HepG2 (cell line): ENCODE data around the gene EFCAB8. TPM values are rescaled to one million over a fixed set of nuclear protein-coding genes. Genes with fewer than 3 reads are reported as not detected.

Source experiments
- BCL6 ChIP-seq: IDR thresholded peaks from 2 replicates; pipeline ENCODE4 v1.6.1; 2016; ENCODE audit warnings: missing genetic modification reagents, missing compliant biosample characterization
- CBX2 ChIP-seq, 2 experiments: fragments of 200-600 bp in 1 of 2; sonication (generic); formaldehyde crosslinking in 1 of 2; IDR thresholded peaks; 2 replicates each; pipeline versions ENCODE4 v1.7.0 to v1.8.1; 2018 to 2022; ENCODE audit warnings: low read depth in 2 of 2, low read length in 1 of 2, mild to moderate bottlenecking in 1 of 2, missing genetic modification reagents in 1 of 2
- CSRNP1 ChIP-seq: sonication (generic); formaldehyde crosslinking; IDR thresholded peaks from 2 replicates; pipeline ENCODE4 v1.8.1; 2023; ENCODE audit warnings: mild to moderate bottlenecking, missing genetic modification reagents
- EHMT2 ChIP-seq: fragments of 200-600 bp; sonication (generic); IDR thresholded peaks from 2 replicates; pipeline ENCODE4 v1.7.0; 2017; ENCODE audit warnings: antibody characterized with exemption, low read depth, low read length, borderline replicate concordance
- GATAD1 ChIP-seq: IDR thresholded peaks from 2 replicates; pipeline ENCODE4 v1.6.1; 2016; ENCODE audit warnings: missing genetic modification reagents, missing compliant biosample characterization
- HOXD1 ChIP-seq: sonication (generic); formaldehyde crosslinking; IDR thresholded peaks from 2 replicates; pipeline ENCODE4 v1.5.0; 2020; ENCODE audit warnings: missing genetic modification reagents
- JUND ChIP-seq: sonication (generic); formaldehyde crosslinking; IDR thresholded peaks from 2 replicates; pipeline ENCODE4 v1.8.0; 2022; ENCODE audit warnings: mild to moderate bottlenecking, missing genetic modification reagents
- KLF12 ChIP-seq: sonication (generic); formaldehyde crosslinking; IDR thresholded peaks from 2 replicates; pipeline ENCODE4 v1.4.0; 2020; ENCODE audit warnings: missing genetic modification reagents, borderline replicate concordance
- ZNF143 ChIP-seq: sonication (generic); formaldehyde crosslinking; IDR thresholded peaks from 2 replicates; pipeline ENCODE4 v1.4.0; 2020; ENCODE audit warnings: missing genetic modification reagents
- ZNF235 ChIP-seq: sonication (generic); formaldehyde crosslinking; IDR thresholded peaks from 2 replicates; pipeline ENCODE4 v1.8.1; 2023; ENCODE audit warnings: mild to moderate bottlenecking, missing genetic modification reagents, borderline replicate concordance
- ZNF513 ChIP-seq: sonication (generic); formaldehyde crosslinking; conservative IDR thresholded peaks from 2 replicates; pipeline ENCODE4 v1.5.0; 2020; ENCODE audit warnings: missing genetic modification reagents
- ZNF577 ChIP-seq: sonication (generic); formaldehyde crosslinking; IDR thresholded peaks from 2 replicates; pipeline ENCODE4 v1.4.0; 2020; ENCODE audit warnings: mild to moderate bottlenecking, low read depth, missing genetic modification reagents, borderline replicate concordance
- ZNF615 ChIP-seq: sonication (generic); formaldehyde crosslinking; IDR thresholded peaks from 2 replicates; pipeline ENCODE4 v1.5.0; 2020; ENCODE audit warnings: mild to moderate bottlenecking, missing genetic modification reagents, borderline replicate concordance
- ZNF740 ChIP-seq: sonication (generic); formaldehyde crosslinking; IDR thresholded peaks from 2 replicates; pipeline ENCODE4 v1.4.0; 2020; ENCODE audit warnings: missing genetic modification reagents
- ZNF776 ChIP-seq: sonication (generic); formaldehyde crosslinking; IDR thresholded peaks from 2 replicates; pipeline ENCODE4 v1.4.0; 2020; ENCODE audit warnings: mild to moderate bottlenecking, missing genetic modification reagents
- ZNF878 ChIP-seq: sonication (generic); formaldehyde crosslinking; IDR thresholded peaks from 2 replicates; pipeline ENCODE4 v1.8.1; 2023; ENCODE audit warnings: mild to moderate bottlenecking, missing genetic modification reagents, moderate library complexity
- polyA plus RNA-seq, 8 experiments: library from polyadenylated mRNA; depleted of rRNA in 3 of 8; stranded (reverse) in 7 of 8; unstranded in 1 of 8; fragments of >200 nt; fragmentation: Illumina TruSeq in 4 of 8; extraction: Trizol in 4 of 8; gene quantifications; 2 replicates each; pipeline versions ENCODE4 v1.2.1 to v1.2.3, GENCODE V29; 2011 to 2016; ENCODE audit warnings: low read depth in 4 of 8, missing spikeins in 1 of 8, mixed read lengths in 1 of 8; ENCODE audit not compliant: insufficient read depth in 1 of 8
- total RNA-seq, 5 experiments: library from RNA; depleted of rRNA; stranded (reverse); fragments of >200 nt; fragmentation: Illumina TruSeq; extraction: Trizol; gene quantifications; 2 replicates each; pipeline ENCODE4 v1.2.3, GENCODE V29; 2016; ENCODE audit warnings: low read depth in 1 of 5
- TF ChIP-seq, protein P1 (sequence below): sonication (generic); formaldehyde crosslinking; IDR thresholded peaks from 2 replicates; pipeline ENCODE4 v1.5.1; 2020; ENCODE audit warnings: missing genetic modification reagents, mild to moderate bottlenecking, borderline replicate concordance
- TF ChIP-seq, protein P2 (sequence below): fragments of 450-650 bp; IDR thresholded peaks from 2 replicates; pipeline ENCODE4 v1.6.1; 2017; ENCODE audit warnings: mild to moderate bottlenecking
- TF ChIP-seq, protein P3 (sequence below): sonication (generic); formaldehyde crosslinking; IDR thresholded peaks from 2 replicates; pipeline ENCODE4 v1.5.1; 2020; ENCODE audit warnings: missing genetic modification reagents, mild to moderate bottlenecking, borderline replicate concordance

EFCAB8 gene
- total and polyA plus RNA-seq, 2 of the 13 experiments (the other 11 are each of a cell fraction or from before 2014, with no cell fraction given), result 0.15 to 0.22 TPM

- TF ChIP-seq, protein P1, sequence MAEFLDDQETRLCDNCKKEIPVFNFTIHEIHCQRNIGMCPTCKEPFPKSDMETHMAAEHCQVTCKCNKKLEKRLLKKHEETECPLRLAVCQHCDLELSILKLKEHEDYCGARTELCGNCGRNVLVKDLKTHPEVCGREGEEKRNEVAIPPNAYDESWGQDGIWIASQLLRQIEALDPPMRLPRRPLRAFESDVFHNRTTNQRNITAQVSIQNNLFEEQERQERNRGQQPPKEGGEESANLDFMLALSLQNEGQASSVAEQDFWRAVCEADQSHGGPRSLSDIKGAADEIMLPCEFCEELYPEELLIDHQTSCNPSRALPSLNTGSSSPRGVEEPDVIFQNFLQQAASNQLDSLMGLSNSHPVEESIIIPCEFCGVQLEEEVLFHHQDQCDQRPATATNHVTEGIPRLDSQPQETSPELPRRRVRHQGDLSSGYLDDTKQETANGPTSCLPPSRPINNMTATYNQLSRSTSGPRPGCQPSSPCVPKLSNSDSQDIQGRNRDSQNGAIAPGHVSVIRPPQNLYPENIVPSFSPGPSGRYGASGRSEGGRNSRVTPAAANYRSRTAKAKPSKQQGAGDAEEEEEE (CRISPR knock-in tag), result no peak
- TF ChIP-seq, protein P2, sequence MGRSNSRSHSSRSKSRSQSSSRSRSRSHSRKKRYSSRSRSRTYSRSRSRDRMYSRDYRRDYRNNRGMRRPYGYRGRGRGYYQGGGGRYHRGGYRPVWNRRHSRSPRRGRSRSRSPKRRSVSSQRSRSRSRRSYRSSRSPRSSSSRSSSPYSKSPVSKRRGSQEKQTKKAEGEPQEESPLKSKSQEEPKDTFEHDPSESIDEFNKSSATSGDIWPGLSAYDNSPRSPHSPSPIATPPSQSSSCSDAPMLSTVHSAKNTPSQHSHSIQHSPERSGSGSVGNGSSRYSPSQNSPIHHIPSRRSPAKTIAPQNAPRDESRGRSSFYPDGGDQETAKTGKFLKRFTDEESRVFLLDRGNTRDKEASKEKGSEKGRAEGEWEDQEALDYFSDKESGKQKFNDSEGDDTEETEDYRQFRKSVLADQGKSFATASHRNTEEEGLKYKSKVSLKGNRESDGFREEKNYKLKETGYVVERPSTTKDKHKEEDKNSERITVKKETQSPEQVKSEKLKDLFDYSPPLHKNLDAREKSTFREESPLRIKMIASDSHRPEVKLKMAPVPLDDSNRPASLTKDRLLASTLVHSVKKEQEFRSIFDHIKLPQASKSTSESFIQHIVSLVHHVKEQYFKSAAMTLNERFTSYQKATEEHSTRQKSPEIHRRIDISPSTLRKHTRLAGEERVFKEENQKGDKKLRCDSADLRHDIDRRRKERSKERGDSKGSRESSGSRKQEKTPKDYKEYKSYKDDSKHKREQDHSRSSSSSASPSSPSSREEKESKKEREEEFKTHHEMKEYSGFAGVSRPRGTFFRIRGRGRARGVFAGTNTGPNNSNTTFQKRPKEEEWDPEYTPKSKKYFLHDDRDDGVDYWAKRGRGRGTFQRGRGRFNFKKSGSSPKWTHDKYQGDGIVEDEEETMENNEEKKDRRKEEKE, result no peak
- TF ChIP-seq ZNF513 (CRISPR knock-in tag), result no peak
- TF ChIP-seq ZNF143 (CRISPR knock-in tag), result peak; percentile 26
- peak; percentile 83; the same call in 1 of the 2 replicates for TF ChIP-seq ZNF615 (CRISPR knock-in tag)
- peak; percentile 97 for TF ChIP-seq ZNF577 (CRISPR knock-in tag)
- peak; percentile 98 for TF ChIP-seq CSRNP1 (CRISPR knock-in tag)
- peak; percentile 85; the same call in 1 of the 2 replicates for TF ChIP-seq ZNF776
- TF ChIP-seq, protein P3, sequence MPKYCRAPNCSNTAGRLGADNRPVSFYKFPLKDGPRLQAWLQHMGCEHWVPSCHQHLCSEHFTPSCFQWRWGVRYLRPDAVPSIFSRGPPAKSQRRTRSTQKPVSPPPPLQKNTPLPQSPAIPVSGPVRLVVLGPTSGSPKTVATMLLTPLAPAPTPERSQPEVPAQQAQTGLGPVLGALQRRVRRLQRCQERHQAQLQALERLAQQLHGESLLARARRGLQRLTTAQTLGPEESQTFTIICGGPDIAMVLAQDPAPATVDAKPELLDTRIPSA (CRISPR knock-in tag), result no peak
- TF ChIP-seq EHMT2, result no peak
- TF ChIP-seq BCL6 (CRISPR knock-in tag), result peak; percentile 85
- TF ChIP-seq KLF12 (CRISPR knock-in tag), result no peak
- TF ChIP-seq GATAD1 (CRISPR knock-in tag), result peak; percentile 76
- peak; percentile 59; the same call in 1 of the 2 replicates for TF ChIP-seq ZNF740 (CRISPR knock-in tag)
- peak; percentile 99; the same call in 1 of the 2 replicates for TF ChIP-seq ZNF878
- peak; percentile 84 for TF ChIP-seq JUND (CRISPR knock-in tag)
- TF ChIP-seq CBX2 (IDR thresholded peaks at IDR 0.05; ENCODE audit: low read depth, low read length), result no peak
- TF ChIP-seq CBX2 (CRISPR knock-in tag; IDR thresholded peaks at IDR 0.05; ENCODE audit: low read depth), result no peak
- no peak for TF ChIP-seq HOXD1 (CRISPR knock-in tag)
- TF ChIP-seq ZNF235 (CRISPR knock-in tag), result no peak
Measured at GRCh38 chr20:33009214-33010132, 150.8 kb downstream of the EFCAB8 start (continued).
